ENCODE data around the gene RNF19B.
A peak's percentile ranks its signal among the peaks of the same experiment; 100 is the strongest.

Gene RNF19B

DNA sequence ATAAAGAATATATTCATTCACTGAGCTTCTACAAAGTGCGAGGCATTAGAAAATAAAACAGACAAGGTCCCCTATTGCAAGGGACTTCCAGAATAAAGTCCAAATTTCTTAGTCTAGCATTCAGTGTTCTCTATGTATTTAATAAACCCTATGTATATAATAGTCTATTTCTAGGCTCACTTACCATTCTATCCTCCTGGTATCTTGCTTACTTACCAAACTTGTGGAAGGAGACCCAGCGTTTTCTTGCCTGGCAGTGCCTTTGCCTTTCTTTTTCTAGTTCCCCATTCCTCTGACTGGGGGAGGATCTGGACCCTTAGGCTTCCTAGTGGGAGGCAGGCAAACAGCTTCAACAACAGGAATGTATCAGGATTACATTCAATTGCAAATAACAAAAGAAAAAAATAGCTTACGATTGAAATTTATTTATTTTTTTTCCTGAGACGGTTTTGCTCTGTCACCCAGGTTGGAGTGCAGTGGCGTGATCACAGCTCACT lies 690 bp upstream of the RNF19B start:
- no peak for DNase-seq

DNA sequence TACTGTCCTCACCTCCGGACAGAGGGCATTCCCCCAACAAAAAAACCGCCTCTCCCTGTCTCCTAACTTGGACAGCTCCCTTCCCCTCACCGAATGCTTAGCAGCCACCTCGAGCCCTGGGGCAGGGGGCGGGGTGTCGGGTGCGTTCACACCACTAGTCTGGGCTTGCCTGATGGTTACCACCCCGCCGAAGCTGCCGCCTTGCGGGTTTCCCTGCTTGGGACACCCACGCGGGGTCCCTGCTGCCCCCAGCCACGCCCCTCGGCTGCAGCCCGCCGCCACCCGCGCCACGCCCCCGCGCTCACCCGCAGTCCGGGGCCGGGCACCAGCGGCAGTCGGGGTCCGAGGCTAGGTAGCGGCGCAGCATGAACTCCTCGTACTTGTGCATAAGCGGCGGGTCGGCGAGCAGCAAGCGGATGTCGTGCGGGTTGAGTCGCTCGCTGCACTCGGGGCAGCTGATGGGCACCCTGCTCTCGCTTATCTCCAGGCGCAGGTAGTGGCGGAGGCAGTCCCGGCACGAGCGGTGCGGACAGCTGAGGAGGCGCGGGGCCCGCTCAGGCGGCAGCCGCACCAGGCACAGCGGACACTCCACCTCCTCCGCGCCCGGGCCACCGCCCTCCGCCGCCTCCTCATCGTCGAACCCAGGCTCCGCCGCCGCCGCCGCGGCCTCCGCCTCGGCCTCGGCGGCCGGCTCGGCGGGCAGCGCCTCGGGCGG lies 706 bp downstream of the RNF19B start:
- peak; percentile 40 for DNase-seq

- no peak for DNase-seq
Measured at GRCh38 chr1:32962248-32962896, 2.2 kb downstream of the RNF19B start.

GRCh38 chr1:32960819-32961355 lies 3.7 kb downstream of the RNF19B start:
- no peak for DNase-seq

GRCh38 chr1:32960342-32960741 lies 4.3 kb downstream of the RNF19B start:
- no peak for DNase-seq

DNA sequence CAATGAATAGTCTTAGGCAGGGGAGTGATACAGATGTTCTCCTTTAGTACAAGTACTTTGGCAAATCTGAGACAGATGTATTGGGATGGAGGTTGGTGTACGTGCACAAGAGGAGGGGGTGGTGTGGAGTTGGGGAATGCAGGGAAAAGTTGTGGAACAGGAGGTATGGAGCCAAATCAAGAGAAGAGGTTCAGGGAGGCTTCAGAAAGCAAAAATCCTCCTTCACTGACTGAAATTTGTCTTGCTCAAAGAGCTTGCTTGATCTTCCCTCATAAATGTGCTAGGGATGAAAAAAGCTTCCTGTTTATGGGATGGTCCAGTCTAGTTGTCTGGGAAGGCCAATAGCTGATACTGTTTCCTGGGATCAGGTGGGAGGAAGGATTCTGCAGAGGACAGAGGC lies 5.8 kb downstream of the RNF19B start:
- DNase-seq, result no peak

GRCh38 chr1:32957017-32957416 lies 7.6 kb downstream of the RNF19B start:
- no peak for DNase-seq

DNA sequence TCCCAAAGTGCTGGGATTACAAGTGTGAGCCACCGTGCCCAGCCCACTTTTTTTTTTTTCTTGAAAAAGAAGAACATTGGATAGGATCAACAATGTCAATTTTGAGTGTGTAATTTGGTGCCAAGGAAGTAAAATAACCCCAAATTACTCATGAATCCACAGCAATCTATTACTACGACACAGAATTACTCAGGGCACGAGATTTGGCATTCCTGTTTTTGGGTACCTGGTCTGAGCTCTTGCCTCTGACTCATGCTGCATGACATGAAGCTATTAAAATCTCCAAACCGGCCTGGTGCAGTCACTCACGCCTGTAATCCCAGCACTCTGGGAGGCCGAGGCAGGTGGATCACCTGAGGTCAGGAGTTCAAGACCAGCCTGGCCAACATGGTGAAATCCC lies 10.4 kb downstream of the RNF19B start:
- no peak for DNase-seq

DNA sequence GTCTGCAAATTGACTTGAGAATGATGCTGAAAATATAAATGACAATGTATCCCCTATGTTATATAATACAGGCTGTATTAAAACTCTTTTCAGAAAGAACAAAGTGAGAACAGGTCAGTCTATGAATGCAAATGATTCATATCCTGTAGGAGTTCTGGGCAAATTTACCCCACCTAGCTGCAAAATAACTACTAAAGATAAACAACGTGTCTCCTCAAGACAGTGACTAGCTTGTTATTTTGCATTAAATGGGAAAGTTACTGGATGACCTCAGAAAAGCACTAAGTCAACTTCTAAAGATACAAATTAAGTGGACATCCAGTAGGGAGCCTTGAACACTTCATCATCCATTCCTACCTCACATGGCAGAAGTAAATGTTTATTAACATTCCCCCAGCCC lies 11.1 kb downstream of the RNF19B start:
- no peak for DNase-seq

- DNase-seq, result no peak
Measured at GRCh38 chr1:32949519-32949918, 15.1 kb downstream of the RNF19B start.

- DNase-seq, result no peak
Measured at GRCh38 chr1:32948905-32949304, 15.7 kb downstream of the RNF19B start.

GRCh38 chr1:32948390-32948722 lies 16.3 kb downstream of the RNF19B start:
- no peak for DNase-seq

DNA sequence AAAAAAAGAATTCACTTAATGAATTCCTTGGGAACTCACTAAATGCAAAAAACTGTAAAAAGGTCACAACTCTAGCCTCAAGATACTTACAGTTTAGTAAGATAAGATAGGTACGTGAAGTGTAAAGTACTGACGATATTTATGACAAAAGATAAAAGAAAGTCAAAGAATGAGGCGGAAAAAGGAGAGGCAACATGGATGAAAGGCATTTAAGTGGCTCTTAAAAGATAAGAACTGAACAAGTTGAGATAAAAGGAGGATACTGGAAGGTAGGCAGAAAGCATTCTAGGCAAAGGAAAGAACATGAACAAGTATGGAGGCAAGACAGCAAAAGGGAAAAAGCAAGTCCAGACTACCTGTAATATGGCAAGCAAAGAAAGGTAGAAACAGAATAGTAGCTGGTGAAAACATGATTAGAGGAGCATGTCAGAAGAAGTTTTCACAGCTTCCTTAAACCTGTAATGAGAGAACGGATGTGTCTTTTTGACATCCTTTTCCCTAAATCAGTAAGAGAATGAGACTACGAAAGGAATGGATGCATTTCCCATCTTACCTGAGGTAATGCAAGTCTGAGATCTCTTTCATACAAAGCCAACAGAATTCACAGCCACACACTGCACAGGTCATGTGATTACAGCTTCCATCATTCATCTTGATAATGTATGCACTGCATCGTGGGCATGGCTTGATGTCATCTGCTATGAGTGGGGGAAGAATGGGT lies 16.8 kb downstream of the RNF19B start:
- no peak for DNase-seq

- no peak for DNase-seq
Measured at GRCh38 chr1:32946413-32946812, 18.2 kb downstream of the RNF19B start.

GRCh38 chr1:32944180-32944579 lies 20.4 kb downstream of the RNF19B start:
- no peak for DNase-seq

DNA sequence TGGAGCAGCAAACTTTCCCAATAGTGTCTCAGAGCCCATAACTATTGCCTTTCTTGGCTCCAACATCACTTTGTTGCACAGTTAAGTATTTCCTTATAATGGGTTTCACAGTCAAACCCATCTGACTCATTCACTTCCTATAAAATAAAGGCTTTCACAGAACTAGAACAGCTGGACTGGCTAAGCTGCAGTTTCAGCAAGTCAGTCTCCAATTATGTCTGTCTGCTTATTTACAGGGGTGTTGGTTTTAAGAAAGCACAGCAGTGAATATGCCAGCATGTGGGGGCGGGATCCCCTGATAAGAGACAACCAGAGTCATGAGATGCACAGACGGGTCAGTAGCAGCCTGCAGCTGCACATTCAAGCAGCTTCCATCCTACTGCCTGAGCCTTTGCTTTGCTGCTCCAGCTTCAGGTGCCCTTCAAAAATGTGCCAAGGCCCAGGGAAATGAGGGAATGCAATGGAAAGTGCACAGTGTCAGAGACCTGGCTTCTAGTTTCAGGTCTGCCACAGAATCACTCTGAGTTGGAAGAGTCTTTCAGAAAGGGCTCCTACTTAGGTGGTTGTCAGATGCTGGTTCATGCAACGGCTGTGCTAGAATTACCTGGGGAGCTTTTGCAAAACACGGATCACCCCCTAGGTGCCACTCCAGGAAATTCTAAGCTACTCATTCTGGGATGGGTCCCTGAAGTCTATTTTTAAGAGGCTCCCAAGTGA lies 24.8 kb downstream of the RNF19B start:
- peak; percentile 53 for DNase-seq

DNA sequence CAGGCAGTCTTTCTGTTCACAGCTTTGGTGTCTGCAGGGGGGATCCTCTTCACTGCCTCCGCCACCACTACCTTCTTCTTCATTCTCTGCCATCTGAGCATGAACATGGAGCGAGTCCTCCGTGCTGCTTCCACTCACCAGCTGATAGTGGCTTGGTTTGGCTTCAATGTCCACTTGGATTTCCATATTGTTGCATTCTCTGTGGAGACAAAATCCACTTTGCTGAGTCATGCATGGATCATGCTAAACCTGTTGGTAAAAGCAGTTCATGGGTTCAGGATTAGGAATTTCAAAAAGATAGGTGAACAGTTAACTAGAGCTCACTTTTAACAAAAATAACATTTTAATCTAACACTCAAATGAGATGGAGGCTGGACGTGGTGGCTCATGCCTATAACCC lies 27.5 kb downstream of the RNF19B start:
- no peak for DNase-seq

DNA sequence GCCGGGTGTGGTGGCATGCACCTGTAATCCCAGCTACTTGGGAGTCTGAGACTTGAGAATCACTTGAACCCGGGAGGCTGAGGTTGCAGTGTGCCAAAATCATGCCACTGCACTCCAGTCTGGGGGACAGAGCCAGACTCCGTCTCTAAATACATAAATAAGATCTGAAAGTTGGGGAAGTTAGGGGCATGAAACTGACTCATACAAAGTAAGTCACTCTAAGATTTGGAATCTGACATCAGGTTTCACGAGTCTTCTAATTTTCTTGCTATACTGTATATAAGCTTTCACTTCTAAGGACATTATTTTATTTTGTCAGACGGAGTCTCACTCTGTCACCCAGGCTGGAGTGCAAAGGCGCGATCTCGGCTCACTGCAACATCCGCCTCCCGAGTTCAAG lies 30.1 kb downstream of the RNF19B start:
- no peak for DNase-seq

- no peak for DNase-seq
Measured at GRCh38 chr1:32933742-32934322, 30.8 kb downstream of the RNF19B start.

GRCh38 chr1:32931760-32932159 lies 32.8 kb downstream of the RNF19B start:
- DNase-seq, result no peak

DNA sequence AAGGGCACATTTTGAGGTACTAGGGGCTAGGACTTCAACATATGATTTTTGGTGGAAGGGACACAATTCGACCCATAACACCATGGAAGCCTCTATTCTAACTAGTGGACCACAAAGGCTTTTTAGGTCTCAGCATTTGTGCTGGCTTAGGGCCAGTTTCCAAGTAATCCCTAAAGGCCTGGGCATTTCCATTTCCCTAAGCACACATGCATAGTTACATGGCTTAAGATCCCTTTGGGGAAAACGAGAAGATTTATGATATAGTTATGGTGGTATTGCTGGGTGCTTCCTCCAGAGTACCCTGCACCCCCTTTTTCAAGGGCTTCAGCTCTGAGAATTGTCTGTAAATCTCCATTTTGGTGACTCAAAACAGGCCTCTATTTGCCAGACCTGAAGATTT lies 35.2 kb downstream of the RNF19B start:
- DNase-seq, result no peak

- DNase-seq, result no peak
Measured at GRCh38 chr1:32928715-32929114, 35.9 kb downstream of the RNF19B start.

- DNase-seq, result no peak
Measured at GRCh38 chr1:32928285-32928684, 36.3 kb downstream of the RNF19B start.

All from fibroblast of skin of scalp (primary cell).